Measurements from ENCODE around the gene RNF227. TPM values are rescaled to one million over a fixed set of nuclear protein-coding genes. Genes with fewer than 3 reads are reported as not detected.

The RNF227 gene
- total and polyA plus RNA-seq, 2 of the 13 experiments (the other 11 are each of a cell fraction or from before 2014, with no cell fraction given): 0.20 to 0.79 TPM

DNA sequence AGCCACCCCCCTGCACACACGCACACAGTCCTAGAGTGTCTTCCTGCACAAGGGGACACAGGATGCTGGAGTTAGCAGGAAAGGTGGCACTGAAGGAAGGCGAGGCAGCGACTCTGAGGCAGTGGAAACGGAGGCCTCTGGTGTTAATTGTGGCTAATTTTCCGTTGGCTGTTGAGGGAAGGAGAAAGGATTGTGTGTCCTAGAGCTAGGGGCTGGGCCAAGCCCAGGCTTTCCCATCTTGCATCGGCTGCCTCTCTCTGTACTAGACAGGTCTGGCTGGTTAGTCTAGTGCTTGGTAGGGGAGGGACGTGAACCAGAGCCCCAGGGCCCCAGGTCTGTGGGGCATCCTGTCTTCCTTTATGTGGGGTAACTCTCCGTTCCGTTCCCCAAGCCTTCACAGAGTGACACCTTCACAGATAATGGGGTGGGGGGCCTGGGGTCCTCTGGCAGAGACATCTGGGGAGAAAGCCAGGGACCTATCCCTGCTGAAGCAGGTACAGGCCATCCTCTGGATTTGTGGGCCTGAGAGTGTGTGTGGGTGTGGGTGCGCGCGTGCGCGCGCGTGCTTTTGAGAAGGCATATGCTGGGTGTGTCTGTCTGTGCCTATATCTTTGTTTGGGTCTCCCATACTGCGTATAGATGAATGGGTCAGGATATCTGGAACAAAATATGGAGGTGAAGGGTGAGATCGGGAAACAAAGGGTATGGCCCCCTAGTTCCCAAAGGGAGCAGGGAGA, 27.7 kb downstream of the RNF227 start, which contains the start of gene CHD3 (continued):
- TF ChIP-seq, protein P1, sequence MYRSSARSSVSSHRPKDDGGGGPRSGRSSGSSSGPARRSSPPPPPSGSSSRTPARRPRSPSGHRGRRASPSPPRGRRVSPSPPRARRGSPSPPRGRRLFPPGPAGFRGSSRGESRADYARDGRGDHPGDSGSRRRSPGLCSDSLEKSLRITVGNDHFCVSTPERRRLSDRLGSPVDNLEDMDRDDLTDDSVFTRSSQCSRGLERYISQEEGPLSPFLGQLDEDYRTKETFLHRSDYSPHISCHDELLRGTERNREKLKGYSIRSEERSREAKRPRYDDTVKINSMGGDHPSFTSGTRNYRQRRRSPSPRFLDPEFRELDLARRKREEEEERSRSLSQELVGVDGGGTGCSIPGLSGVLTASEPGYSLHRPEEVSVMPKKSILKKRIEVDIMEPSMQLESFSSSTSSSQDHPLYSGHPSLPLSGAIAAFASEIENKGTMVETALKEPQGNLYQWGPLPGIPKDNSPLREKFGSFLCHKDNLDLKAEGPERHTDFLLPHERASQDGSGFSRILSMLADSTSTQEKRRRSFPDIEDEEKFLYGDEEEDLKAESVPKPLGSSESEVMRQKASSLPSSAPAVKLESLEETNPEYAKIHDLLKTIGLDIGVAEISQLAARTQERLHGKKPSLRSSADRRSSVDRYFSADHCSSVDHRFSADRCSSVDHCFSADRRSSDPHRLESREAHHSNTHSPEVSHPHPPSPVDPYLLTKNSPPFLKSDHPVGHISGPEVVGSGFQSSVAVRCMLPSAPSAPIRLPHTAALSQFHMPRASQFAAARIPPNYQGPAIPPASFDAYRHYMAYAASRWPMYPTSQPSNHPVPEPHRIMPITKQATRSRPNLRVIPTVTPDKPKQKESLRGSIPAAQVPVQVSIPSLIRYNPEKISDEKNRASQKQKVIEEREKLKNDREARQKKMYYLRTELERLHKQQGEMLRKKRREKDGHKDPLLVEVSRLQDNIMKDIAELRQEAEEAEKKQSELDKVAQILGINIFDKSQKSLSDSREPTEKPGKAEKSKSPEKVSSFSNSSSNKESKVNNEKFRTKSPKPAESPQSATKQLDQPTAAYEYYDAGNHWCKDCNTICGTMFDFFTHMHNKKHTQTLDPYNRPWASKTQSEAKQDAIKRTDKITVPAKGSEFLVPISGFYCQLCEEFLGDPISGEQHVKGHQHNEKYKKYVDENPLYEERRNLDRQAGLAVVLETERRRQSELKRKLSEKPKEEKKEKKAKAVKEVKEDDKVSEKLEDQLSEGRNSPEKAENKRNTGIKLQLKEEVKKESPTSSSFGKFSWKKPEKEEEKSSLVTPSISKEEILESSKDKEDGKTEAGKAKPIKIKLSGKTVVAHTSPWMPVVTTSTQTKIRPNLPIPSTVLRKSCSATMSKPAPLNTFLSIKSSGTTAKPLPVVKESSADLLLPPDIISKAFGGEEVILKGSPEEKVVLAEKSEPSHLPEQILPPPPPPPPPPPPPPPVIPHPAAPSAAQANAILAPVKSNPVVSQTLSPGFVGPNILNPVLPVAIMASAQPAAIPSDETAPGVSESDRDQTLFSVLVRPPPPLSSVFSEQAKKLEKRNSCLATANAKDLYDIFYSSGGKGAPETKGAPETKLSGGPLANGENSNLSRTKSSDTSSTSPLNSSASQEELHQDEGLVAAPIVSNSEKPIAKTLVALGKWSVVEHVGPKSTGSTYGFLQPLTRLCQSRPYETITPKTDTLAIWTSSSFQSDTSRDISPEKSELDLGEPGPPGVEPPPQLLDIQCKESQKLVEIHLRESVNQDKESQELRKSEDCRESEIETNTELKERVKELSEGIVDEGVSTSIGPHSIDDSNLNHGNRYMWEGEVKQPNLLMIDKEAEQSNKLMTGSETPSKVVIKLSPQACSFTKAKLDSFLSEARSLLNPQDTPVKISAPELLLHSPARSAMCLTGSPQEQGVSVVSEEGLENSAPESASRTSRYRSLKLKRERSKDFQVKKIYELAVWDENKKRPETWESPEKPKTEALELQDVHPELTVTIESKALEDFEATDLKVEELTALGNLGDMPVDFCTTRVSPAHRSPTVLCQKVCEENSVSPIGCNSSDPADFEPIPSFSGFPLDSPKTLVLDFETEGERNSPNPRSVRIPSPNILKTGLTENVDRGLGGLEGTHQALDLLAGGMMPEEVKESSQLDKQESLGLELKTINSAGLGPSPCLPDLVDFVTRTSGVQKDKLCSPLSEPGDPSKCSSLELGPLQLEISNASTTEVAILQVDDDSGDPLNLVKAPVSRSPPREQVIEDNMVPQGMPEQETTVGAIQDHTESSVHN (CRISPR knock-in tag; IDR thresholded peaks at IDR 0.05): no peak
- TF ChIP-seq ZFAT (CRISPR knock-in tag; conservative IDR thresholded peaks at IDR 0.05): no peak
- TF ChIP-seq ZNF766 (CRISPR knock-in tag; IDR thresholded peaks at IDR 0.05; ENCODE audit: borderline replicate concordance): no peak
- TF ChIP-seq, protein P2, sequence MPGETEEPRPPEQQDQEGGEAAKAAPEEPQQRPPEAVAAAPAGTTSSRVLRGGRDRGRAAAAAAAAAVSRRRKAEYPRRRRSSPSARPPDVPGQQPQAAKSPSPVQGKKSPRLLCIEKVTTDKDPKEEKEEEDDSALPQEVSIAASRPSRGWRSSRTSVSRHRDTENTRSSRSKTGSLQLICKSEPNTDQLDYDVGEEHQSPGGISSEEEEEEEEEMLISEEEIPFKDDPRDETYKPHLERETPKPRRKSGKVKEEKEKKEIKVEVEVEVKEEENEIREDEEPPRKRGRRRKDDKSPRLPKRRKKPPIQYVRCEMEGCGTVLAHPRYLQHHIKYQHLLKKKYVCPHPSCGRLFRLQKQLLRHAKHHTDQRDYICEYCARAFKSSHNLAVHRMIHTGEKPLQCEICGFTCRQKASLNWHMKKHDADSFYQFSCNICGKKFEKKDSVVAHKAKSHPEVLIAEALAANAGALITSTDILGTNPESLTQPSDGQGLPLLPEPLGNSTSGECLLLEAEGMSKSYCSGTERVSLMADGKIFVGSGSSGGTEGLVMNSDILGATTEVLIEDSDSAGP (CRISPR knock-in tag; IDR thresholded peaks at IDR 0.05; ENCODE audit: borderline replicate concordance): peak; percentile 39; the same call in 1 of the 2 replicates
- TF ChIP-seq ZNF331 (CRISPR knock-in tag; IDR thresholded peaks at IDR 0.05): no peak
- TF ChIP-seq HES4 (CRISPR knock-in tag; IDR thresholded peaks at IDR 0.05; ENCODE audit: borderline replicate concordance): no peak
- no peak for TF ChIP-seq HMGA1 (CRISPR knock-in tag; conservative IDR thresholded peaks at IDR 0.05)
- TF ChIP-seq CBX5 (CRISPR knock-in tag; IDR thresholded peaks at IDR 0.05; ENCODE audit: borderline replicate concordance): 0 out of 2 replicates have a peak, but pooled peaks have one; percentile 5
- no peak for TF ChIP-seq SYNCRIP (IDR thresholded peaks at IDR 0.05; ENCODE audit: insufficient read depth, low read depth, low read length)
- TF ChIP-seq ZNF737 (CRISPR knock-in tag; IDR thresholded peaks at IDR 0.05; ENCODE audit: borderline replicate concordance): 0 out of 2 replicates have a peak, but pooled peaks have one; percentile 49
- 0 out of 2 replicates have a peak, but pooled peaks have one; percentile 12 for TF ChIP-seq ZBTB21 (CRISPR knock-in tag; IDR thresholded peaks at IDR 0.05)
- no peak for TF ChIP-seq EED (CRISPR knock-in tag; IDR thresholded peaks at IDR 0.05)
- peak; percentile 2; the same call in 1 of the 2 replicates for TF ChIP-seq FOXA3 (CRISPR knock-in tag; IDR thresholded peaks at IDR 0.05)
- no peak for TF ChIP-seq ETV6 (CRISPR knock-in tag; conservative IDR thresholded peaks at IDR 0.05)
- no peak for TF ChIP-seq SRY (CRISPR knock-in tag; IDR thresholded peaks at IDR 0.05)
- TF ChIP-seq, protein P3, sequence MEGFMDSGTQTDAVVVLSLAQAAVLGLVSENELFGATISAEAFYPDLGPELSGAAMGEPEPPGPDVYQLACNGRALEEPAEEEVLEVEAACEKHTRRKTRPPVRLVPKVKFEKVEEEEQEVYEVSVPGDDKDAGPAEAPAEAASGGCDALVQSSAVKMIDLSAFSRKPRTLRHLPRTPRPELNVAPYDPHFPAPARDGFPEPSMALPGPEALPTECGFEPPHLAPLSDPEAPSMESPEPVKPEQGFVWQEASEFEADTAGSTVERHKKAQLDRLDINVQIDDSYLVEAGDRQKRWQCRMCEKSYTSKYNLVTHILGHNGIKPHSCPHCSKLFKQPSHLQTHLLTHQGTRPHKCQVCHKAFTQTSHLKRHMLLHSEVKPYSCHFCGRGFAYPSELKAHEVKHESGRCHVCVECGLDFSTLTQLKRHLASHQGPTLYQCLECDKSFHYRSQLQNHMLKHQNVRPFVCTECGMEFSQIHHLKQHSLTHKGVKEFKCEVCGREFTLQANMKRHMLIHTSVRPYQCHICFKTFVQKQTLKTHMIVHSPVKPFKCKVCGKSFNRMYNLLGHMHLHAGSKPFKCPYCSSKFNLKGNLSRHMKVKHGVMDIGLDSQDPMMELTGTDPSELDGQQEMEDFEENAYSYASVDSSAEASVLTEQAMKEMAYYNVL (CRISPR knock-in tag; IDR thresholded peaks at IDR 0.05; ENCODE audit: borderline replicate concordance): no peak
